ENCODE data around the gene NUCB2. TPM values are rescaled to one million over a fixed set of nuclear protein-coding genes. Genes with fewer than 3 reads are reported as not detected.

Gene NUCB2
- total and polyA plus RNA-seq, 2 of the 8 experiments (the other 6 are each of a cell fraction or from before 2014, with no cell fraction given): 9.0 to 34.2 TPM

DNA sequence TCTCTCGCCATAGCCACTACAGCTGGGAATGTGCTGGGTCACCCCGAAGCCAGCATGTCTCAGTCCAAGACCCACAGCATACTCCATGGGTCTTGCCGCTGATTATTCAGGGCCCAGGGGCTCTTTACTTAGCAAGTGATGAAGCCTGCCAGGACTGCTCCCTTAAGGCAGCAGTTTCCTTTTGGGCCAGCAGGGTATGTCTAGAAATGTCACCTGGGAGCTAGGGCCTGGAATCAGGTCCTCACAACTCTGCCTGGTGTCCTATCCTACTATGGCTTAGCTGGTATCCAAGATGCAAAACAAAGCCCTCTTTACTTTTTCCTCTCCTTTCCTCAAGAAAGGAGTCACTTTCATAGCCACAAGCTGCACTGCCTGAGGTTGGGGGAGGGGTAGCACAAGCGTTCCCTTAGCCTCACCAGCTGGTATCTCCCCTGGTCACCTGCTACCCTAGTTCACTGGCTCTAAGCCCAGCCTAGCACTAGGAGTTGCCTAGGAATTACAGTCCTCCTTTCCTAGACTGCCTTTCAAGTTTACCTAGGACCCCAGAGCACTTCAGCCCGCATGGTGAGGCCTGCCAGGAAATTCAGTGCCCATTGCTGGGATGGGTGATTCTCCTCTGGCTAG lies 52.4 kb downstream of the NUCB2 start:
- Histone ChIP-seq H3K36me3 (ENCODE audit: control insufficient read depth in 2 of 4, insufficient read depth in 4 of 4, low read length in 3 of 4) (no peaks in the 10 kb centered on the region), H2BK15ac (ENCODE audit: low read length) (no peak overlapping the region), H2AK5ac (ENCODE audit: low read depth, low read length) (no peak overlapping the region), H3K79me1 (ENCODE audit: low read depth, low read length) (no peaks in the 10 kb centered on the region), H3K23ac (ENCODE audit: insufficient read length) (no peak overlapping the region), H4K5ac (ENCODE audit: insufficient read length, low read depth, low read length) (no peak overlapping the region), H2BK120ac (replicated peaks; ENCODE audit: low read depth, low read length) (no peak overlapping the region), H3K79me2 (ENCODE audit: control insufficient read depth in 1 of 2, insufficient read depth in 2 of 2, low read length in 2 of 2) (no peaks in the 10 kb centered on the region), H3K27ac (ENCODE audit: low read depth, low read length) (no peak overlapping the region), H2AFZ (ENCODE audit: low read length) (no peak overlapping the region), H4K8ac (ENCODE audit: extremely low read depth, insufficient read depth, low read length) (no peak overlapping the region), H4K20me1 (replicated peaks in 1 of 2; ENCODE audit: control insufficient read depth in 1 of 2, insufficient read depth in 2 of 2, low read length in 2 of 2) (no peaks in the 10 kb centered on the region), H2BK5ac (ENCODE audit: low read depth, low read length) (no peak overlapping the region), H3K4me2 (ENCODE audit: insufficient read depth in 1 of 2, low read depth in 2 of 2, low read length in 2 of 2) (no peak overlapping the region), H3K23me2 (ENCODE audit: low read depth, low read length) (no peaks in the 10 kb centered on the region), H3K56ac (replicated peaks; ENCODE audit: insufficient read length, low read depth, low read length) (no peak overlapping the region), H3K4me1 (replicated peaks in 1 of 4; ENCODE audit: control insufficient read depth in 3 of 4, insufficient read depth in 4 of 4, low read length in 3 of 4) (peaks cover 0 to 2% (median 0%) of the 10 kb centered on the region in 4 experiments; a peak in 1 of 7 replicates), H3K14ac (ENCODE audit: insufficient read length) (no peak overlapping the region), H3K18ac (ENCODE audit: extremely low read depth, low read length) (no peak overlapping the region), H2BK12ac (ENCODE audit: low read depth, low read length) (no peak overlapping the region), H3K4me3 (ENCODE audit: extremely low read depth in 1 of 4, insufficient read depth in 2 of 4, low read depth in 3 of 4, low read length in 4 of 4) (no peak overlapping the region), H3K9me3 (ENCODE audit: insufficient read depth in 2 of 2, low read depth in 1 of 2, low read length in 1 of 2) (no peaks in the 10 kb centered on the region), H2BK20ac (ENCODE audit: low read length) (no peak overlapping the region), H3K27me3 (replicated peaks in 1 of 4; ENCODE audit: control insufficient read depth in 3 of 4, extremely low read depth in 1 of 4, insufficient read depth in 3 of 4, low read length in 3 of 4) (no peaks in the 10 kb centered on the region), H3K9ac (replicated peaks in 1 of 4; ENCODE audit: extremely low read depth in 1 of 4, low read depth in 3 of 4, low read length in 3 of 4) (no peak overlapping the region), H4K91ac (replicated peaks; ENCODE audit: insufficient read length, low read length) (no peak overlapping the region), H3K4ac (replicated peaks; ENCODE audit: insufficient read length, low read depth, low read length) (no peak overlapping the region)
- DNase-seq (ENCODE audit: low read depth in 1 of 2, low spot score in 2 of 2): peak in 1 of 2 experiments; percentile 49
- TF ChIP-seq CTCF (IDR thresholded peaks at IDR 0.05; ENCODE audit: control extremely low read depth in 1 of 3, insufficient read depth in 1 of 3, low read depth in 1 of 3, low read length in 3 of 3) (peak; percentile 16 to 50 (median 43); a peak in 3 of 4 replicates), RXRA (IDR thresholded peaks at IDR 0.05; ENCODE audit: insufficient read depth, low read depth, low read length) (no peak)
- ChIA-PET CTCF (ENCODE audit: partially characterized antibody) (interaction anchor here (0.6 to 2.7 kb wide), 15 partner anchors 10 to 343 kb away, joined by 3 to 19 read pairs (median 3); partner anchors contain the start of gene NUCB2), POLR2A (ENCODE audit: partially characterized antibody) (no interaction called here)
- WGBS, 2 experiments (ENCODE audit: extremely low coverage in 1 of 2, insufficient coverage in 1 of 2, insufficient read length in 1 of 2, insufficient replicate concordance in 2 of 2, low coverage in 1 of 2, low lambda C conversion rate in 2 of 2, missing lambda C conversion rate in 1 of 2): 81% methylated on average over 5 of the region's 5 CpGs; no CpG with 5 or more reads in 1 of the 2 experiments
- FAIRE-seq: no peak

Data from H1 (cell line).